Type B pancreatic cell (in vitro differentiated cells): ENCODE results near the gene KRT71. TPM values are rescaled to one million over a fixed set of nuclear protein-coding genes. Genes with fewer than 3 reads are reported as not detected.
"Not testable (repeated sequence)": the region's sequence is repeated elsewhere in the genome, so short reads cannot be mapped to it uniquely, and the experiment has no call there.

Experiments used
- DNase-seq: peaks from one replicate; pipeline ENCODE4 v3.0.0; 2021; ENCODE audit warnings: mixed read lengths; ENCODE audit not compliant: unreplicated experiment; ENCODE audit errors: extremely low spot score
- H3K27ac Mint-ChIP-seq: 2 replicates; pipeline ENCODE4 v1.8.0; 2021; ENCODE audit warnings: mild to moderate bottlenecking, mixed read lengths
- H3K27me3 Mint-ChIP-seq: 2 replicates; pipeline ENCODE4 v1.8.0; 2021; ENCODE audit warnings: mixed read lengths
- H3K36me3 Mint-ChIP-seq: 2 replicates; pipeline ENCODE4 v1.8.0; 2021; ENCODE audit warnings: mixed read lengths
- H3K4me1 Mint-ChIP-seq: one replicate; pipeline ENCODE4 v1.8.0; 2021; ENCODE audit warnings: mixed read lengths; ENCODE audit not compliant: unreplicated experiment
- H3K4me3 Mint-ChIP-seq: 2 replicates; pipeline ENCODE4 v1.8.0; 2021; ENCODE audit warnings: mild to moderate bottlenecking, mixed read lengths
- H3K9me3 Mint-ChIP-seq: 2 replicates; pipeline ENCODE4 v1.8.0; 2021; ENCODE audit warnings: mixed read lengths
- total RNA-seq: library from RNA; stranded (reverse); gene quantifications from 2 replicates; pipeline ENCODE4 v1.2.1, GENCODE V29; 2021; ENCODE audit warnings: low replicate concordance
- TF ChIP-seq, protein P1 (sequence below): fragments of 200-600 bp; sonication (generic); conservative IDR thresholded peaks from 2 replicates; pipeline ENCODE4 v1.5.0; 2021; ENCODE audit warnings: antibody characterized with exemption, mild to moderate bottlenecking

KRT71 gene
- total RNA-seq, 1 donor from 2014 or later = not detected

DNA sequence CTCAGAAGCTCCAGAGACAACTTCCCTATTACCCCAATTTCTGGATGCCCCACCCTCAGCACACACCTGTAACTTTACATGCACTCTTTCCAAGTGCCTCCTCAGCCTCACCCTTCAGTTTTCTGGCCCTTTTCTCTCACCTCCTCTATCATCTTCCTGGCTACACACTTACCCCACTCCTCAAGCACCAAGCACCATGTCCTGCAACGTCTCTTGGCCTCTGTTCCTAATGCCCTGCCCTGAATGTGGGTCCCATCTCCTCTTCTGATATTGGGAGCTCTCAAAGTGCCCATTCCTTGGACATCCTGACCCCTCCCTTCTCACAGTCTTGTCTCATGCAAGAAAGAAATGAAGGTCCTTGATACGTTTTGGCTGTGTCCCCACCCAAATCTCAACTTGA lies 47.1 kb upstream of the KRT71 start:
- Mint-ChIP-seq H3K27me3 (peaks cover 36% of the 10 kb centered on the region), H3K9me3 (no peaks in the 10 kb centered on the region), H3K36me3 (no peaks in the 10 kb centered on the region), H3K4me1 (no peaks in the 10 kb centered on the region), H3K4me3 (no peak overlapping the region), H3K27ac (no peak overlapping the region)
- DNase-seq = peak; percentile 20
- TF ChIP-seq, protein P1, sequence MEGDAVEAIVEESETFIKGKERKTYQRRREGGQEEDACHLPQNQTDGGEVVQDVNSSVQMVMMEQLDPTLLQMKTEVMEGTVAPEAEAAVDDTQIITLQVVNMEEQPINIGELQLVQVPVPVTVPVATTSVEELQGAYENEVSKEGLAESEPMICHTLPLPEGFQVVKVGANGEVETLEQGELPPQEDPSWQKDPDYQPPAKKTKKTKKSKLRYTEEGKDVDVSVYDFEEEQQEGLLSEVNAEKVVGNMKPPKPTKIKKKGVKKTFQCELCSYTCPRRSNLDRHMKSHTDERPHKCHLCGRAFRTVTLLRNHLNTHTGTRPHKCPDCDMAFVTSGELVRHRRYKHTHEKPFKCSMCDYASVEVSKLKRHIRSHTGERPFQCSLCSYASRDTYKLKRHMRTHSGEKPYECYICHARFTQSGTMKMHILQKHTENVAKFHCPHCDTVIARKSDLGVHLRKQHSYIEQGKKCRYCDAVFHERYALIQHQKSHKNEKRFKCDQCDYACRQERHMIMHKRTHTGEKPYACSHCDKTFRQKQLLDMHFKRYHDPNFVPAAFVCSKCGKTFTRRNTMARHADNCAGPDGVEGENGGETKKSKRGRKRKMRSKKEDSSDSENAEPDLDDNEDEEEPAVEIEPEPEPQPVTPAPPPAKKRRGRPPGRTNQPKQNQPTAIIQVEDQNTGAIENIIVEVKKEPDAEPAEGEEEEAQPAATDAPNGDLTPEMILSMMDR = no peak

- Mint-ChIP-seq H3K4me1 (no peaks in the 10 kb centered on the region), H3K36me3 (no peaks in the 10 kb centered on the region), H3K4me3 (no peak overlapping the region), H3K27ac (no peak overlapping the region), H3K27me3 (peaks cover 36% of the 10 kb centered on the region), H3K9me3 (no peaks in the 10 kb centered on the region)
- TF ChIP-seq, protein P1 = no peak
- peak; percentile 7 for DNase-seq
Measured at GRCh38 chr12:52598966-52599365, 46.0 kb upstream of the KRT71 start.

GRCh38 chr12:52594237-52594636 lies 41.3 kb upstream of the KRT71 start:
- H3K9me3 Mint-ChIP-seq, H3K36me3 Mint-ChIP-seq, H3K4me3 Mint-ChIP-seq, DNase-seq, H3K4me1 Mint-ChIP-seq, H3K27ac Mint-ChIP-seq: not testable (repeated sequence)
- H3K27me3 Mint-ChIP-seq = peaks cover 16% of the 10 kb centered on the region

GRCh38 chr12:52591521-52591920 lies 38.6 kb upstream of the KRT71 start:
- no peaks in the 10 kb centered on the region for H3K36me3 Mint-ChIP-seq
- no peak overlapping the region for H3K4me3 Mint-ChIP-seq
- TF ChIP-seq, protein P1 = no peak
- no peak for DNase-seq
- H3K4me1 Mint-ChIP-seq = peaks cover 3% of the 10 kb centered on the region
- no peak overlapping the region for H3K27ac Mint-ChIP-seq
- peaks cover 1% of the 10 kb centered on the region for H3K27me3 Mint-ChIP-seq
- H3K9me3 Mint-ChIP-seq = no peaks in the 10 kb centered on the region

DNA sequence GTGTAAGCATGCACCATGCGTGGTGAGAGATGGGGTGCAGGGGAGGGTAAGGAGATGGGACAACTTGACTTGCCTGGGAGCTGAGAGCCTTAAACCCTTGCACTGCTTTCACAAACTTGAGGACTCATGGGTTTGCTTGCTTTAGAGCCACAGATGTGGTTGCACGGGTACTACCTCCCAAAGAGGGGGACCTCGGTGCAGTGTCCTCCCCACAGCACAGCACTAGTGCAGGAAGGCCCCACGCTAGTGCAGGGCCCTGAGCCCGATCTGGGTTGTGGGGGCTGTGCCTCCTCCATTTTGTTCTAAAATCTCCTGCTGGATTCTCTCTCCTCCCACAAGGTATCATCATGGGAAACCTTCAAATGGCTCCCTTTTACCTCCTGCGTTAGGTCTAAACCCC lies 37.1 kb upstream of the KRT71 start:
- H3K4me1 Mint-ChIP-seq = peaks cover 3% of the 10 kb centered on the region

GRCh38 chr12:52587563-52587962 lies 34.6 kb upstream of the KRT71 start:
- no peaks in the 10 kb centered on the region for H3K9me3 Mint-ChIP-seq
- TF ChIP-seq, protein P1 = no peak
- no peaks in the 10 kb centered on the region for H3K36me3 Mint-ChIP-seq
- H3K27me3 Mint-ChIP-seq = peaks cover 8% of the 10 kb centered on the region
- no peak overlapping the region for H3K4me3 Mint-ChIP-seq
- no peak for DNase-seq
- H3K27ac Mint-ChIP-seq = no peak overlapping the region
- H3K4me1 Mint-ChIP-seq = peaks cover 11% of the 10 kb centered on the region

More for the DNA sequence above, 37.1 kb upstream of the KRT71 start:
- Mint-ChIP-seq H3K27me3 (peaks cover 8% of the 10 kb centered on the region), H3K4me3 (no peak overlapping the region), H3K9me3 (no peaks in the 10 kb centered on the region), H3K27ac (no peak overlapping the region), H3K36me3 (no peaks in the 10 kb centered on the region)
- no peak for DNase-seq
- TF ChIP-seq, protein P1 = no peak
